NCI-H1694 treated with DMSO at 0.1 percent for 48 hours (cell line): ENCODE data around the gene NECTIN1.

ENCODE experiments used
- DNase-seq: peaks from one replicate; lab custom pipeline; 2025; lab: John Stamatoyannopoulos, UW

Gene NECTIN1

DNA sequence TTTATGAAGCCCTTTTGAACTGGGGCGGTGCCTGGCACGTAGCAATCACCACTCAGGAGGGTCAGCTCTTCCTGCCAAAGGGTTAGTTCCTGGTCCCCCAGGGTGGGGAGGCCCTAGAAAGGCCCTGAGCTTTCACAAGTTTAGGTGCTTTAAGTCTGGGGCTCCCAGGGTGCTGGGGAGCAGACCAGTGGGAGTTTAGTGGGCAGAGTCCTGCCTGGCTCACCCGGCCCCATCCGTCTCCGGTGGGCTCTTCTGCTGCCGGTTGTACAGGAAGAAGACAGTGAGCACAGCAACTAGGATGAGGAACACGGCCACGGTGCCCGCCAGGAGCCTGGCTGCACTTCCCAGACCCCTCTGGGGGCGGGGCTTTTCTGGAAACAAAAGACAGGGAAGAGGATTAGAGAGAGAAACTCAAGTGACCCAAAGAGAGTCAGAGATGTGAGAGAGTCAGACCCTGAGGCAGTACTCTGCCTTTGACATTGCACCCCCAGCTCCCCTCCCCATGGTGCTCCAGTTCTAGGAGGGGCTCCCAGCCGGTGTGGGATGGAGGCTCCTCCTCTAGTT, 89.3 kb downstream of the NECTIN1 start:
- no peak for DNase-seq

DNA sequence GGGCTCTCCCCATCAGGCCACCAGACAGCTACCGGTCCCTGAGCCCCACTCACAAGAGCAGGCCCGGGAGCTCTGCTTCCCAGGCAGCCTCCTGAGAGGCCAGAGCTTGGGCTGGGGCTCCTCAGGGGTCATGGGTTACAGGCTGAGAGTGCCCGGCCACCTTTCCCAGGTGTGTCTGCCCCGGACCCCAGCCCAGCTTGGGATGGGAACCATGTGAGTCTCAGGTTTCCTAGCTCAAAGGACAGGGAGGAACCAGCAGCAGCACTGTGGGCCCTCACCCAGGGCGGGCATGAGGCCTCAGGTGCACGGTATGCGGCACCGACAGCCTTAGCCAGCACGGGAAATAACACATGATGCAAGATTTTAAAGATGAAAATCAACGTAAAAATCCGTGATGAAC, 90.1 kb downstream of the NECTIN1 start:
- no peak for DNase-seq

DNA sequence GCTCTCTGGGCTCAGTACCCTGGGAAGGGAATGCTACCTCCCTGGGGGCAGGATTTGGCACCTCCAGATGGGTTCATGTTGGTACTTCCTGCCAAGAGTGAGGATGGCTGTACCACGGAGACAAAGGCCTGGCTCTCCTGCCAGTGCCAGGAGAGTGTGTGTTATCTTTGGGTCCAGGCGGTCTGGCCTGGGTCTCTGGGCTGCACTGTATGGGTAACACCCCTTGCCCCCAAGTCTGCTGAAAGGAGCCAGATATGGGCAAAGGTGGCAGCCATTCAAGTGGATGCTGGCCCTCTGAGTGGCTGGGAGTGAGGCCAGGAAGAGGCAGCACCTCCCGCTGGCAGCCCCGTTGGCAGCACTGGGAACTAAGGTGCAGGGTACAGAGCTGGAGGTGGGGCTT, 91.5 kb downstream of the NECTIN1 start:
- no peak for DNase-seq

DNA sequence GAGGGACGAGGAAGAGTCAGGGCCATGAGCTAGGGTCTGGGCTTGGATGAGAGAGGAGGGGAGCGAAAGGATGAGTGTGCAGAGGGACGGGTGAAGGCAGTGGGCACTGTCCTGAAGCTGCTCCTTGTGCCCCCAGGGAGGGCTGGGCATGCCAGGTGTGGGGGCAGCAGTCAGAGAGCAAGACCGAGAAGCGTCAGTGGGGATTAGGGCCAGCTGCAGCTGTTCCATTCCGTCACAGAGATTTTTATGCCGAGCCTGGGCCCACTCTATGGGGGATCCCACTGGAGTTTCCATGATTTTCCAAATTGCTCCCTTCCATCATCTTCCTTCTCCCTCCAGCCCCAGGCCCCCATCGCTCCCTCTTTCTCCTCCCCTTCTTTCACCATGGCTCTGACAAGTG, 93.2 kb downstream of the NECTIN1 start:
- no peak for DNase-seq

DNA sequence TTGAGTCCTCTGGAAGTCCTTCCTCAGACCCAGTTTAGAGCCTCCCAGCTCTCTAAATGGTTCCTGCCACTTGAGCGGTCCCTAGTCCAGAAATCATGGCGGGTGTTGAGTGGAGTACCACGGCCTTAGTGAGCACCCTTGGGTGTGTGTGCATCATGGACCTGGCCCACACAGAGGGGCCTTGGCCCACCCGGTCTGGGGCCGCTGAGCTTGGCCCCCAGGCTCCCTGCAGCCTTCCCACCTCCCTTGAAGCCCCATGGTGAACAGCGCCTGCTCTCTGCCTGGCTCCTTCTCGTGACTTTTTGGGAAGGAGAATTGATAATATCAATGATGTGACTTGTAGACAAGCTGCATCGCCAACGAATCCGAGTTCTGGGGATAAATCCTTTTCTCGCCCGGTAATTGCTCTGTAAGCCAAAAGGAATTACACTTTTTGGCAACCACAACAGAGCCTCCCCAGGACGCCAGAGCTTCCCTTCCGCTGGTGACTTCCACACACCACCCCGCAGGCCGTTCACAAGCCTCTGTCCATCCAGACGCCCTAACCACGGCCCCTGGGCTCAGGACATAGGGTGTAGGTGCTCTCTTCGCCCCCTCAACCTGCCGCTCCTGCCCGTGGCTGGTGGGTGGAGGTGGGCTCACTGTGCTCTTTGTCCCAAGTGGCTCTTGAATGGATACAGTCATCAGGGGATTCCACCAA, 93.8 kb downstream of the NECTIN1 start:
- no peak for DNase-seq

DNA sequence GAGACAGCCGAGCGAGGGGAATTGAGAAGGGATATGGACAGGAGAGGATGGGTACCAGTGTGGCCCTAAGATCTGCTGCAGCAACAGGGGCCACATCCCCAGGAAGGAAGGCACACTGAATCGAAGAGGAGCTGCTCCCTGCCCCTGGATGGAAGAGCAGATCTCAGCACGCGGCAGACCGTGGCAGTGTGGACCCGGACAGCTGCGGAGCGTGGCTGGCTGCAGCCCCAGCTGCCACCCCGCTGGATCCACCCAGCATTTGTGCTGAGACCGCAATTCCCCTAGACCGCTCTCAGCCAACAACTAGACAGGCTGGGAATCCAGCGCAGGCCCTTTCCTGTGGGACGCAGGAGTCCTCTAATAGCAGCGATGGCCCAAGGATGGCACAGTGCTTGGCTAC, 94.7 kb downstream of the NECTIN1 start:
- DNase-seq = no peak

DNA sequence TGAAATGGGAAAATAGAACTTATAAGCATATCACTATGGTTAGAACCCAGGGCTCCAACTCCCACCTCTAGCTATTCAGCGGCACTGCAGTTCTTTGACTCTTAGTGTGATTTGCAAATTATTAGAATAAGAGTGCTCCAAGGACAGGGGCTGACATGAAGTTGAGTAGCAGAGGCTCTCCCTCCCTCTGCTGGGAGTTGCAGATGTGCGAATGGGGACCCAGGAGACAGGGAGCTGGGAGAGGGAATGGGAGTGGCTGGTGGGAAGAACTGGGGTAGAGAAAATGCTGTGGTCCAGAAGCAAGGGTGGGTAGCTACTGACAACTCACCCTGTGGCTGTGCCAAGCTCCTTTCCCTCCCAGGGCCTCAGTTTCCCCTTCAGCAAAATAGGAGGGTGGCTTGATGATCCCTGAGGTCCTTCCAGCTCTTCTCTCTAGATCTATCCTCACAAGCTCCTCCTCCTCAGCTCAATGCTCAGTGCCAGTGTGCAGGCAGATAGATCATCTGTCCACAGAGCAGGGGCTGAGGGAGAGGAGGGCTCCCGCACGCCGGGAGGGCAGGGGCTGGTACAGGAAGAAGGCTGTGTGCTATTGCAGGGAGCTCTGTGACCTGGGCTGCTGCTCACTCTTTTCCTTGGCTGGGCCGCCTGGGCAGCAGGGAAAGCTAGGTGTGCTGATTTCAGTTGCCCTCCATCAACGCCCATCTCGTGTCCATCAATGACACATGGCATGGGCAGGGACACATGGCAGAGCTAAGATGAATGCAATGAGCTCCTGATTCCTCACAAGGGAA, 99.0 kb downstream of the NECTIN1 start:
- no peak for DNase-seq

DNA sequence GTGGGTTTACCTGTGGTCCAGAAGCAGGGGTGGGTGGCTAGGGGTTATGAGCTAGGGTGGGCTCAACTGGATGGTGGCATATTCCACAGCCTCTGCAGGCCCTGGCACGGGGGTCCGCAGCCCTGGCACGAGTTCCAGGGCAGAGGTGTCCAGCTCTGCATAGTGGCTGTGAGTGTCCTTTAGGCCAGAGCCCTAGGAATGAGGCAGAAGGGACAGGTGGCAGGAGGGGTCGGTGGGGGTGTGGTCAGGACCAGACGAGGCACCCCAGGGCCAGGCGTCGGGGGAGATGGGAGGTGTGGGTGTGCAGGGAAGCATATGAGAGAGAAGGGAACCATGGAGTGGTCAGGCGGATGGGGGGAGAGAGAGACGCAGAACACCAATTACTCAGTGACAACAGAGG, 99.9 kb downstream of the NECTIN1 start:
- DNase-seq = no peak

DNA sequence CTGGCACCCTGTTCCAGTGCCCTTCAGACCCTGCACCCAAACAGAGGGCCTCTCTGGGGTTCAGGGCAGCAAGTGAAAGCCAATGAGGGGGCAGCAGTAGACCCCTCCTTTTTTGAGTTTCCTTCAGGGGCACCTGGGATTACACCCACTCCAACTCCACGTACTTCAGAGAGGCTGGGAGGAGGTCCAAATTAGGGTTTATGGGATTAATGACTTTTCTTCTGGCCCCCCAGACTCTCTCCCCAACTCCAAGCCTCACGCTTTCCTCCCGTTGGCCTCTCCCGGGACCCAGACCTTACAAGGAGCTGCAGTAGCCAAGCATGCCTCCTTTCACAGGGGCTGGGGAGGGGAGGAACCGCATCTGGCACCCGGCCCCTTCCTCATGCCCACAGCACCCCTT, 101.7 kb downstream of the NECTIN1 start:
- DNase-seq = no peak

DNA sequence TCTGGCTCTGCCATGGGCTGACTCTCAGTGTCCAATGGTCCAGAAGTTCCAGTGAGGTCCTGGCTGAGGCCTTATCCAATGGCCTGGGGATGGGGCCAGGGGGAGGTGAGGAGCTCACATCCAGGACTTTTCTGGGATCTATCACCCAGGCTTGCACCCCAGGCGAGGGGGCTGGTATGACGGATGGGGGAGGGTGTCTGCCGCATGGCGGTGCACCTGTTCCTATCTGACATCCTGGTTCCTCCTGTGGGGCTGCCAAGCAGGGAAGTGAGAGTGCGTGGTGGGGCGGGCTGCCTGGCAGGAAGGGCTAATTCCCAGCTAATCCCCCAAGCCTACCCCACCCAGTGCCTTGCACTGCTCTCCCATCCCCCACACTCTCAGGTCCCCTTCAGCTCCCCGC, 102.1 kb downstream of the NECTIN1 start:
- DNase-seq = no peak

DNA sequence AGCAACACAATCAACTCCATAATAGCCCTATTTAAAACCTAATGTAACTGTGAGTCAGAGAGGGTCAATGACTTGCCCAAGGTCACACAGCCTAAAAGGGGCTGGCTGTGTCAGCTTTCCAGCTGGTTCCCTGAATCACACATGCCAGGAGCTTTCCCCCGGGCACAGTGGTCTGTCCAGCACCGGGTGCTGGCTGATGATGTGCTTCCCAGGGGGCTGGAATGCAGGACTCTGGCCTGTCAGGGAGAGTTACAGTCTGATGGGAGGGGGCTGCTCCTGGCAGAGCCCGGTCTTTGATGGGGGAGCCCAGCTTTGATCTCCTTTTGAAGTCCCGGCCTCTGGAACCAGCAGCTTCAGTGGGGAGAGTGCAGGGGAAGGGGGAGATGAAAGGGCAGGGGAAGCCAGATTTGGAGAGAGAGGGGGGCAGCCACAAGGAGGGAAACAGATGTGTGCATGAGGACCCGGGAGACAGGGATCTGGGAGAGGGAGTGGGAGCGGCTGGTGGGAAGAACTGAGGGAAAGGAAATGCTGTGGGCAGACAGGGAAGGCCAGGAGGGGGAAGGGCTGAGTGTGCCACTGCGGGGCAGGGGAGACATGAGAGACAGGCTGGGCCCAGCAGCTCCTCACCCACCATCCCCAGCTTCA, 102.7 kb downstream of the NECTIN1 start:
- no peak for DNase-seq

DNA sequence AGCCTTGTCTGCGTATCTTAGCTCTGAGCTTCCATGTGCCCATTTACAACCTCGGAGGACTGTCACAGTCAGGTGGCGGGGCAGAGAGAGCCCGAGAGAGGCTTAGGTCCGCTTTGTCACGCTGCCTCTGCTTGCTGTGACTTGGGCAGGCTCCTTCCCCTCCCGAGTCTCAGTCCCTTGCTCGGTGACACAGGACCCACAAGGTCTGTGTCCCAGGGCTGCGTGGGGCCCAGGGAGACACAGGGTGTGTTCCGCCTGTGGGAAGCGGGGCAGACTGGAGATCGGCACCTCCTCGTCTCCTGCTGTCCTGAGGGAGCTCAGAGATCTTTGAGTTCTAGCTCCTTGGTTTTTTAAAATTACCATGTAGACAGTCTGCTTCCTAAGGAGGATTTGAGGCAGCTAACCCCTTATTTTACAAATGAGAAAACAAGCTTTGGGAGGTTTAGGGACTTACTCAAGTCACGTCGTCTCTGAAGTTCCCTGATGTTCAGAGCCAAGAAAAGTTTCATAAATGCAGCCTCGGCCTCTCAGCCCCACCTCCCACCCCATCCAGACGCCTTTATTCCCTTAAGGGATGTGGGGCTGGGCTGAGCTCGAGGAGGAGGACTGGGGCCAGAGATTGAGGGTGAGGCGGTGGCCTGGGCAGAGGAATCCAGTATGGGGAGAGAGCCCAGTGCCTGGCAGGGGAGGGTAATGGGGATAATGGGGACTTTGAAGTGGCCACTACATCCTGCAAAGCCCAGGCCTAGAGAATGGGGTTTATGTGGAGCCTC, 103.6 kb downstream of the NECTIN1 start:
- no peak for DNase-seq

DNA sequence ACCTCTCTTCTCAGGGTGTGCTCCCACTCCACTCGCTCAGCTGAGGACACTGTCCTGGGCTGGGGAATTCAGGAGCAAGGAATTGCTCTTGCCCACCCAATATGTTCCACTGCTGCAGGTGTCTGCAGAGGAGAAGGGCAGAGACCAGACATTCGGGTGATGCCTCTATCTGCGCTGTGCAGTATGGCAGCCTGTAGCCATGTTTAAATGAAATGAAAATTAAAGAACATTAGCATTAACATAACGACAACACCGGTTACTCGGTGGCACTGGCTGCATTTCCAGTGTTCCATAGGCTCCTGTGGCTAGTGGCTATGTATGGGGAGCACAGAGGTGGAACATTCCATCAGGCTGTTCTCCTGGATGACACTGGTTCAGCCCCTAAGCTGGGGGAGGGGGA, 104.4 kb downstream of the NECTIN1 start:
- no peak for DNase-seq

DNA sequence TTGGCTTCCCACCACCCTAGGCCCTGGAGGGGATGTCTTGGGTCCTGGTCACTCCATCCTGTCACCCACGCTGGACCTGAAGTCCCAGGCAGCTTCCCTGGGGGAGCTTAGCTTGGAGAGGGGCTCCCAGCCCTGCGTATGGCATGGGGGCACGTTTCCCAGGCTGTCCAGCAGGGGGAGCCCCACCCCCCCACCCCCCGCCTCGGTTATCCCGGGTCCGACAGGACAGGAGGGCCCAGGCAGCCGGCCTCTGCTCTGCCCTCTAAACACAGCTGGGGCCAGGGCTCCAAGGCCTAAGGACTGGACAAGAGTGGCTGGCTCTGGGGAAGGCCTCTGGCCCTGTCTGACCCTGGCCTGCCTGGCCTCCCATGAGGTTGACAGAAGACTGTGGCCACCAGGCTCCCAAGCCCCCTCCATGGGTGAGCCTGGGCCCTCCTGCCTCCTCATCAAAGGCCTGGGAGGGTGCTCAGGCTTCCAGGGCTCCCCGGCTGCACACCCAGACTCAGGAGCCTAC, 104.8 kb downstream of the NECTIN1 start:
- DNase-seq = no peak

DNA sequence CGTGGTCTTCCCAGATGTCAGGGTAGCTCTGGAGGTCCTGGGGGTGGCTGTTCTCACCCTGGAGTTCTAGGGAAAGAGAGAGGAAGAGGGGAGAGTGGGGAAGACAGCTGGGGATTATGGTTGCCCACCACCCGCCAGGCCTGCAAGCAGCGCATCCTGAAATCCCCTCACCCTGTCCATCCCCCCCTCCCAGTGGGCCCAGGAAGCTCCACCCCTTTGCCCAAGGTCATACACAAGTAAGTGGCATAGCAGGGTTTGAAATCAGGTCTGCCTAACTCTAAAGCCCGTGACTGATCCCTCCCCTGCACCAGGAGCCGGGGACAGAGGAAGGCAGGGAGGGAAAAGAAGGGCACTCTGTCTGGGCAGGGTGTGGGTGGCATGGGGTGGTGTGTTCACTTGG, 105.3 kb downstream of the NECTIN1 start:
- no peak for DNase-seq

DNA sequence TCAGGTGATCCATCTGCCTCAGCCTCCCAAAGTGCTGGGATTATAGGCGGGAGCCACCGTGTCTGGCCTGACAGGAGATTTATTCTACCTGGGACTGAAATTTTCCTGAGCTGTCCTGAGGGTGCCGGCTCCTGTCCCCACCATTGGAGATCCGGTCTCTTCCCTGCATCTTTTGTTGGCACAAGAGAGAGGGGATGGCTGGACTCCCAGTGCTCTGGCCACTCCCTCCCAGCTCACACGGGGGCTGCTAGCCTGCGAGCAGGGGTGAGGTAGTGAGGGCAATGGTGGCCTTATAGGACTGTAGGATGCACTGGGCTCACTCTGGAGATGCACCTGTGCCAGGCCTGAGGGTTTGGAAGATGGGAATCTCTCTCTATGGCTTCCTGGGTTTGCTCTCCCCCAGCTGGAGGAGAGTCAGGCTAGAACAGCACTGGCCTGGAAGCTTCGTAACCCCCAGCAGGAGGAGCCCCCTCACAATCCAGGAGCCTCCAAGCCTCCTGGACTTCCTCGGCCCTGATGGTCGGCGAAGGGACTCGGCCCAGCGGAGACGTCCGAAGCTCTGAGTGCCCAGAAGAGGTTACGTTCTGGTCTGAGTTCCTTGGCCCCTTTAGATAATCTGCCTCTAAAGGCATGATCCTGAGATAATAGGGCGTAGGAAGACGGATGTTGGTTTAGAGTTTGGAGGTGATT, 106.4 kb downstream of the NECTIN1 start:
- DNase-seq = no peak

DNA sequence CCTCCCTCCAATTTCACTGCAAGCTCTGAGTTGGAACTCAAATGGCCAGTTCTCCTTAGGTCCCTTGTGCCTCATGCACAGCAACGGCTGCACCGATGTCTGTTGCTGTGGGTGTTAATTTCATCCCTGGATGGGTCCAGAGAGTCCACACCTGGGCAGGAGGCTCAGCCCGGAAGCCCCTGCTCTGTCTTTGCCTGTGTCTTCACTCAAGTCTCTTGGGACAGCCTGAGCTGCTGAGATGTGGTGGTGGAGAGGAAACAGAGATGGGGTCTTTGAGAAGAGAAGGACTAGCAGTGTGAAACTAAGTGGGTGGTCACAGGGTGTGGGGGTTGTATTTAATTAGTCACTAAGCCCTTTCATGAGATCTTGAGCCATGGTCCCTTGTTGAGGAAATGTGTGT, 109.3 kb downstream of the NECTIN1 start:
- DNase-seq = no peak

DNA sequence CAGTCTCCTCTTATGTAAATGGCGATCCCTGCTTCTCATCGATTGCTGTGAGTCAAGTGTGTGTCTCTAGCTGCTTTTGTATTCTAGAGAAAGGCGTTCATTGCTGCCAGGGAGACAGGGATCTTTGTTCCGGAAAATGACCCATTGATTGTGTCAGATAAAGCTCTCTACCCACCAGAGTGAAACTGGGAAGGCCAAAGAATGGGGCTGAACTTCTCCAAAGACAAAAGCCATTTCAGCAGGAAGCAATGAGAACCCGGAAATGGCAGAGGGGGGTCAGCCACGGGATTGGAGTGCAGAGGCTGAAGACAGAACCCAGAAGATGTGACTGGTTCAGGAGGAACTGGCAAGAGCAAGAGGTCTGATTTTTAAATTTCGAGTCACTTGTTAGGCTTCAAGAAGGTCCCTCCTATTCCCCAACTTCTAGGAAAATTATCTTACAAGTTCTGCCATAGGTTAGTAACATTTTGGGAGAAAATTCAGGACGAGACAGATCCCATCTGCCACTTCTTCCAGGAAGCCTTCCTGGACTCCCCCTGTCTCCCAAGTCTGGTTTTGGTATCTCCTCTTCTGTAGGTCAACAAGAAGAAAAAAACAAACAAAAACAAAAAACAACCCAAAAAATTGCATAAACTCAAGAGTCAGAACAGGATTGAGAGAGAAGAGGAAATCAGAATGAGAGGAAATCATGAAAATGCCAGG, 110.6 kb downstream of the NECTIN1 start:
- DNase-seq = no peak

DNA sequence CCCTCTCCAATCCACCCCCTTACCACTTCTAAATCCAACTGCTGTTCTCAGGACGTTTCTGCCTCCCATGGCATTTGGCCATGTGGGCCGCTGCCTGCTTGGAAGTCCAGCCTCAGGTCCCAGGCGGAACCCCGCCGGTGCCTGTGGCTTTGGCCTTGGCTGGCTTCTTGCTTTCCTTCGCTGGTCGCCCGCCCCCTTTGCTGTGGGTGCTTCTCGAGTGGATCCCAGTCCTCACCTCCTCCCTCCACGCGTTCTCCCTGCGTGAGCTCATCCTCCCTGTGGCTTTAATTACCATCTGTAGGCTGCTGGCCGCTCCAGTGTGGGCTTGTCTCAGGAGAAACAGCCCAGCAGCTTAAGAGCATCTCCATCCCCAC, 111.7 kb downstream of the NECTIN1 start:
- DNase-seq = no peak

DNA sequence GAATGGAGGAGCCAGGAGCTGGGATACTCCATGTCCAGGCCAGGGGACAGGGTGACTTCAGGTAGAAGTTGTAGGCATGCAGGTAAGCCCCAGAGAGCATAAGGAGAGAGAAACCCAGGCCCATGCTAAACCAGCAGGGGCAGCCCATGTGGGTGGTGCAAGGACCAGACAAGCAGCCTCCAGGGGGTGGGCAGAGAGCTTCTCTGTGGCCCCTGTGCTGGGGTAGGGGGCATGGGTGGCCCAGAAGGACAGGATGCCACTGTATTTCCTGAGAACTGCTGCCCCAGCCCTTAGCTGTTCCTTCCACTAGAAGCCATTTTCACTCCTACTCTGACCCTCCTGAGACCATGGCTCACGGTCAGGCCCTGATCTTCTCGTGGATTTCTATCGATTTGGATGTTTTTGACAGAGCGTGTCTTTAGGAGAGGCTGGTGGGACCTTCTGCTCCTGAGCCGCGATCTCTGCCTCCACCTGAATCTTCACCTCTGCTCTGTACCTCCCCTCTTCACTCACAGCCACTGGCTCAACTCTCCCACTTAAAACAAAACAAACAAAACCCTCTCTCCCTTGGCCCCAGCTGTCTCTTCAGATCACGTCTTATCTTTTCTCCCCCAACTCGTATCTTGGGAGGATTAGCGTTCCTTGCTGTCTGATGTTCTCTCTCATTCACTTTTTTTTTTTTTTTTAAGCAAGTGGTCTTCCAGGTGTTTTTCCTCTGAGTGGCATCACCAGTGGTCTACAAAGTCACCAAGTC, 112.2 kb downstream of the NECTIN1 start:
- DNase-seq = no peak
